GM12878 (cell line): ENCODE results near the gene HABP2. TPM values are rescaled to one million over a fixed set of nuclear protein-coding genes. Genes with fewer than 3 reads are reported as not detected.

Source experiments
- ATAC-seq: fragments of 200-7000 bp; cut with Tn5 transposase; 3 replicates; pipeline ENCODE4 v1.9.1; 2020; ENCODE audit warnings: mild to moderate bottlenecking, moderate library complexity
- BruUV-seq: library from RNA; stranded (reverse); fragments of 400-500 nt; replicated peaks from 2 replicates; lab custom pipeline; 2021; lab: Mats Ljungman, UMichigan
- CTCF ChIA-PET: fragments of 300-600 bp; sonication (Branson Sonifier 250); formaldehyde crosslinking; extraction: SDS; loops from one replicate; lab custom pipeline; 2021; ENCODE audit warnings: inconsistent platforms; lab: Yijun Ruan, JAX
- POLR2A ChIA-PET: fragments of 350-600 bp; formaldehyde crosslinking; extraction: SDS; loops from one replicate; lab custom pipeline; 2021; ENCODE audit warnings: inconsistent platforms; lab: Charles Lee
- RAD21 ChIA-PET: fragments of 300-600 bp; sonication (Branson Sonifier 250); formaldehyde crosslinking; loops from one replicate; lab custom pipeline; 2023; ENCODE audit warnings: antibody characterized with exemption; ENCODE audit not compliant: unreplicated experiment; lab: Charles Lee
- SMC1A ChIA-PET: fragments of 300-600 bp; sonication (Branson Sonifier 250); formaldehyde crosslinking; loops from one replicate; lab custom pipeline; 2023; ENCODE audit not compliant: unreplicated experiment, uncharacterized antibody; lab: Charles Lee
- DNase-seq: peaks from one replicate; pipeline ENCODE4 v3.0.0-alpha.2; 2011; ENCODE audit warnings: low read depth, low spot score
- FAIRE-seq: peaks from 3 replicates; lab custom pipeline; 2011; peaks lifted over from hg19 to GRCh38; lab: Jason Lieb, UNC
- H2AFZ ChIP-seq: 2 replicates; pipeline ENCODE4 v1.6.0; 2011; ENCODE audit warnings: low read depth, low read length, control low read depth; ENCODE audit not compliant: control insufficient read depth
- H3K27ac ChIP-seq: 2 replicates; pipeline ENCODE4 v1.5.1; 2011; ENCODE audit warnings: control low read depth; ENCODE audit not compliant: control insufficient read depth, insufficient read depth
- H3K27me3 ChIP-seq, 2 experiments: replicated peaks in 1 of 2; 2 replicates each; pipeline versions ENCODE4 v1.6.0 to v1.6.1; 2011; ENCODE audit warnings: low read length in 1 of 2; ENCODE audit not compliant: control insufficient read depth in 2 of 2, insufficient read depth in 2 of 2
- H3K36me3 ChIP-seq, 2 experiments: 2 replicates each; pipeline ENCODE4 v1.5.1; 2011; ENCODE audit warnings: low read length in 1 of 2; ENCODE audit not compliant: control insufficient read depth in 2 of 2, insufficient read depth in 2 of 2
- H3K4me1 ChIP-seq: 2 replicates; pipeline ENCODE4 v1.6.1; 2011; ENCODE audit warnings: mild to moderate bottlenecking, low read length, moderate library complexity, mixed read lengths; ENCODE audit not compliant: control insufficient read depth, insufficient read depth
- H3K4me2 ChIP-seq: 2 replicates; pipeline ENCODE4 v1.6.0; 2011; ENCODE audit warnings: control low read depth; ENCODE audit not compliant: control insufficient read depth, insufficient read depth
- H3K4me3 ChIP-seq: fragments of 200-600 bp; sonication (generic); 2 replicates; pipeline ENCODE4 v1.5.1; 2016
- H3K79me2 ChIP-seq: 2 replicates; pipeline ENCODE4 v1.6.0; 2011; ENCODE audit warnings: low read length; ENCODE audit not compliant: control insufficient read depth, insufficient read depth
- H3K9ac ChIP-seq: 2 replicates; pipeline ENCODE4 v1.8.0; 2011; ENCODE audit warnings: low read length, control low read depth, mixed read lengths; ENCODE audit not compliant: control insufficient read depth, insufficient read depth
- H3K9me3 ChIP-seq: replicated peaks from 3 replicates; pipeline ENCODE4 v1.5.1; 2011; ENCODE audit warnings: mild to moderate bottlenecking, low read length; ENCODE audit not compliant: control insufficient read depth, insufficient read depth
- H4K20me1 ChIP-seq: 2 replicates; pipeline ENCODE4 v1.6.0; 2011; ENCODE audit not compliant: control insufficient read depth, insufficient read depth
- BRCA1 ChIP-seq: IDR thresholded peaks from 2 replicates; pipeline ENCODE4 v1.6.1; 2011; ENCODE audit warnings: low read depth, low read length, improper control_type of control experiment
- NR2C1 ChIP-seq: fragments of 450-650 bp; IDR thresholded peaks from 2 replicates; pipeline ENCODE4 v1.6.1; 2017; ENCODE audit warnings: antibody characterized with exemption, mild to moderate bottlenecking, moderate library complexity
- NRF1 ChIP-seq: conservative IDR thresholded peaks from 2 replicates; pipeline ENCODE4 v1.6.1; 2011; ENCODE audit warnings: mild to moderate bottlenecking, low read depth, low read length, improper control_type of control experiment
- RBBP5 ChIP-seq: fragments of 200-600 bp; sonication (generic); conservative IDR thresholded peaks from 2 replicates; pipeline ENCODE4 v1.6.1; 2016
- SRF ChIP-seq, 2 experiments: IDR thresholded peaks; 2 replicates each; pipeline ENCODE4 v1.6.1; 2011; ENCODE audit warnings: low read depth in 2 of 2, low read length in 2 of 2, mild to moderate bottlenecking in 1 of 2, moderate library complexity in 1 of 2
- SUZ12 ChIP-seq: fragments of 200-600 bp; sonication (generic); IDR thresholded peaks from one replicate; pipeline ENCODE4 v1.6.1; 2018; ENCODE audit warnings: antibody characterized with exemption, mild to moderate bottlenecking; ENCODE audit not compliant: unreplicated experiment
- ZNF24 ChIP-seq: fragments of 450-650 bp; IDR thresholded peaks from 2 replicates; pipeline ENCODE4 v1.6.1; 2017; ENCODE audit warnings: antibody characterized with exemption, mild to moderate bottlenecking
- WGBS: methylation state at CpG from one replicate; pipeline ENCODE4 v1.1.6; 2016; ENCODE audit warnings: low lambda C conversion rate; ENCODE audit not compliant: insufficient replicate concordance, insufficient coverage; ENCODE audit errors: missing lambda C conversion rate; 5-methylcytosine and 5-hydroxymethylcytosine counted together
- in situ Hi-C: fragments of 300-500 bp; cut with MboI; formaldehyde crosslinking; loops from 9 replicates; pipeline ENCODE4 v1.14.3; 2018; ENCODE audit warnings: mixed read lengths
- intact Hi-C: fragments of 100-400 bp; cut with micrococcal nuclease; formaldehyde crosslinking; loops from one replicate; pipeline ENCODE4 v1.14.2; 2022; ENCODE audit not compliant: unreplicated experiment
- polyA plus RNA-seq, 11 experiments: library from polyadenylated mRNA; depleted of rRNA in 4 of 11; unstranded in 6 of 11; stranded (reverse) in 5 of 11; fragments of >200 nt; fragmentation: Nextera tagmentation in 4 of 11; fragmentation: Illumina TruSeq in 1 of 11; extraction: Ambion mirVana in 4 of 11; extraction: Trizol in 1 of 11; gene quantifications; 1 replicate in 1 of 11; 2 replicates in 10 of 11; pipeline versions ENCODE4 v1.2.1 to v1.2.3, GENCODE V29; 2011 to 2016; ENCODE audit warnings: inconsistent platforms in 2 of 11, missing spikeins in 2 of 11, low read depth in 1 of 11
- total RNA-seq, 4 experiments: library from RNA; depleted of rRNA in 3 of 4; stranded (reverse); fragments of >200 nt in 3 of 4; fragmentation: Illumina TruSeq in 1 of 4; extraction: Trizol in 1 of 4; gene quantifications; 2 replicates each; pipeline versions ENCODE4 v1.2.1 to v1.2.3, GENCODE V29; 2013 to 2021
- TF ChIP-seq, protein P1 (sequence below): IDR thresholded peaks from 2 replicates; pipeline ENCODE4 v1.6.1; 2011; ENCODE audit warnings: low read depth, low read length, improper control_type of control experiment, borderline replicate concordance

Gene HABP2
- total and polyA plus RNA-seq, 10 of the 15 experiments (the other 5 are each of a cell fraction or from before 2014, with no cell fraction given): 0.13 TPM; not detected in 9

DNA sequence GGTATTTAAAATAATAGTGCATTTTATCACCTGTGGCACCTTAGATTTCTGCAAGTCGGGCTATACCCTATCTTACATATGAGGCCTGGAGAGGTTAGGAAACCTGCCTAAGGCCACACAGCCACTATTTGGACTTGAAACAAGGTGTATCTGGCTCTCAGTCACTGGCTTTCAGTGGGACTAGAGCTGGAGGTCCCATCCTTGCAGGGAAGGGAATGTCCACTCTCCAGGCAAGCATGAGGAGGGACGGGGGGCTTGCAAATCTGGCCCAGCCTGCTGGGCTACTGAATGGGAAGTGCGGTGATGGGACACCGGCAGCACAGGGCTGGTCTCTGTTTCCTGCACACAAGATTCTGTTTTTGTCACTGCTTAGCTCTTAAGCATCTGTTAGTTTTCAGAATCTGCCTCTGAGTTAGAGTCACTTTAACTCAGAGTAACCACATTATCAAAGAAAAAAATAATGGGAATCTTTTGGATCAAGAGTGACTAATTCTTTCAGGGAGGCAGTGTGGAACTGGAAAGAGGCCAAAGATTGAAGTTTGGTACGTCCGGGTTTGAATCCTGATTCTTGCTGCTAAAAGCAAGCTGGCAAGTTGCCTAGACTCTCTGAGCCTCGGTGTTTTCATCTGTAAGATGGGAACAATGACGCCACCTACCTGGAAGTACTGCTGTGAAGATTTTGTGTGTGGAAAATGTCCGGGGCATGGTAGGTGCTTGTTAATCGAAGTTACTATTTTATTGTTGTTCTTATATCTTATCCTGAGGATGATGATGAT is 33.8 kb upstream of the HABP2 start:
- WGBS: 32% methylated on average over 10 of the region's 10 CpGs
- ChIA-PET SMC1A (interaction anchor here (1.7 kb wide), 1 partner anchor 1047 kb away, joined by 3 read pairs; no protein-coding TSS in a partner anchor), POLR2A (no interaction called here), CTCF (interaction anchor here (0.7 kb wide), 1 partner anchor 30 kb away, joined by 3 read pairs; no protein-coding TSS in a partner anchor), RAD21 (no interaction called here)
- BruUV-seq: no TSS peak
- intact Hi-C loops: no loop called here
- TF ChIP-seq NRF1 (no peak), SRF (IDR thresholded peaks at IDR 0.05; ENCODE audit: low read depth in 2 of 2, low read length in 2 of 2) (no peak), RBBP5 (no peak), BRCA1 (no peak), SUZ12 (no peak), NR2C1 (no peak), ZNF24 (no peak)
- TF ChIP-seq, protein P1, sequence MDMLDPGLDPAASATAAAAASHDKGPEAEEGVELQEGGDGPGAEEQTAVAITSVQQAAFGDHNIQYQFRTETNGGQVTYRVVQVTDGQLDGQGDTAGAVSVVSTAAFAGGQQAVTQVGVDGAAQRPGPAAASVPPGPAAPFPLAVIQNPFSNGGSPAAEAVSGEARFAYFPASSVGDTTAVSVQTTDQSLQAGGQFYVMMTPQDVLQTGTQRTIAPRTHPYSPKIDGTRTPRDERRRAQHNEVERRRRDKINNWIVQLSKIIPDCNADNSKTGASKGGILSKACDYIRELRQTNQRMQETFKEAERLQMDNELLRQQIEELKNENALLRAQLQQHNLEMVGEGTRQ: no peak
- Histone ChIP-seq H3K4me1 (no peaks in the 10 kb centered on the region), H3K4me2 (no peak overlapping the region), H3K79me2 (no peaks in the 10 kb centered on the region), H3K27ac (no peak overlapping the region), H3K4me3 (no peak overlapping the region), H4K20me1 (no peaks in the 10 kb centered on the region), H2AFZ (no peak overlapping the region), H3K36me3 (no peaks in the 10 kb centered on the region), H3K9ac (no peak overlapping the region), H3K27me3 (no peaks in the 10 kb centered on the region; a peak in 1 of 4 replicates), H3K9me3 (no peaks in the 10 kb centered on the region)
- DNase-seq: no peak
- FAIRE-seq: no peak
- in situ Hi-C loops: no loop called here
- no peak for ATAC-seq
